ENCODE results near the gene SF3A1. TPM values are rescaled to one million over a fixed set of nuclear protein-coding genes. Genes with fewer than 3 reads are reported as not detected.

SF3A1 gene
- total RNA-seq, 1 experiment from 2014 or later, result 33.9 TPM

GRCh38 chr22:30386608-30386959 is 29.9 kb upstream of the SF3A1 start:
- no peak for DNase-seq (ENCODE audit: low read depth)

GRCh38 chr22:30385942-30386341 is 29.2 kb upstream of the SF3A1 start:
- DNase-seq (ENCODE audit: low read depth), result no peak

DNA sequence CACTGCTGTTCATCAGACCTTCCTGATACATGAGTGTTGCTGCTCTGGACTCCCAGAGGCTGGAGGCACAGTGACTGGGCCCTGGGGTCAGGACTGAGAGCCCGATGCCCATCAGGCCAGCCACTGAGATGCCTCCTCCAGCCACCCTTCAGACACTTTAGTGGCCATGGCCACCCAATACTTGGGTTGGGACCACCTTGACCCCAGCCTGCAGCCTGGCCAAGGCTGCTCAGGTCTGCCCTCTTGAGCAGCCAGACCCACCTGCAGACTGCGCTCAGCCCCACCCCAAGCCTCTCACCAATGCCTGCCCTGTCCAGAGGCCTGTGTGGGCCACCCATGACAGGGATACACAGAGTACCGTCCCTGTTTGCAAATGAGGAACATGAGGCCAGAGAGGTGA is 26.4 kb upstream of the SF3A1 start:
- no peak for DNase-seq (ENCODE audit: low read depth)

DNA sequence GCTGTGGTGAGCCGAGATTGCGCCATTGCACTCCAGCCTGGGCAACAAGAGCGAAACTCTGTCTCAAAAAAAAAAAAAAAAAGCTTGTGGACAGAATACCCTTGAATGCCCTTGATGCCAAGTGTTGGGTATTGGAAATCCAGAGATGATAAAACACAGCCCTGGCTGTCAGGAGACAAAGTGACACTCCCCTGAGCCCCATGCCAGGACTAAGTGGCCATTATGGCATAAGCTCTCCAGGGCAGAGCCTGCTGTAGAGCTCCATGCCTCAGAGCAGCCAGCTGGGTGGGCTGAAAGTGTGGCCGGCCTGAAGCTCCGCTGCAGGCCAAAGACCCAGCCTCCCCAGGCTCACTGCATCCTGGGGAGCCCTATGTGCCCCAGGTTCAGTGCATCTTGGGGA is 25.6 kb upstream of the SF3A1 start:
- DNase-seq (ENCODE audit: low read depth), result no peak

- no peak for DNase-seq (ENCODE audit: low read depth)
Measured at GRCh38 chr22:30381264-30381663, 24.6 kb upstream of the SF3A1 start.

DNA sequence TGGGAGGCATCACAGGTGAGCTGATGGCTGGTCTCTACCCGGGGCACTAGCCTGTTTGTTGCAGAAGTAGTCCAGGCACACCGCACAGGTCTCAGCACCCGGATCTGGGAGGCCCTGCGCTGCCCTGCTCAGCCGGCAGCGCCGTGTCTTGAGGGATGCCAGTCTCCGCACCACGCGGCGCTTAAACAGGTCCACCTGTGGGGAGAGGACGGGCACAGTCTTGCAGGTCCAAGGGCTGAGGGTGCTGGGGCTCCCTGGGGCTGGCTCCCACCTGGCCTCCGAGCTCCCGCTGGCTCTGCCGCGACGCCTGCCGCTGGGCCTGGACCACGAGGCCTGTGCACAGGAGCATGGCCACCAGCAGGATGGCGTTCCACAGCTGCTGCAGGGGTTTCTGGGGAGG is 23.3 kb upstream of the SF3A1 start:
- no peak for DNase-seq (ENCODE audit: low read depth)

GRCh38 chr22:30375312-30375849 is 18.7 kb upstream of the SF3A1 start:
- DNase-seq (ENCODE audit: low read depth), result no peak

DNA sequence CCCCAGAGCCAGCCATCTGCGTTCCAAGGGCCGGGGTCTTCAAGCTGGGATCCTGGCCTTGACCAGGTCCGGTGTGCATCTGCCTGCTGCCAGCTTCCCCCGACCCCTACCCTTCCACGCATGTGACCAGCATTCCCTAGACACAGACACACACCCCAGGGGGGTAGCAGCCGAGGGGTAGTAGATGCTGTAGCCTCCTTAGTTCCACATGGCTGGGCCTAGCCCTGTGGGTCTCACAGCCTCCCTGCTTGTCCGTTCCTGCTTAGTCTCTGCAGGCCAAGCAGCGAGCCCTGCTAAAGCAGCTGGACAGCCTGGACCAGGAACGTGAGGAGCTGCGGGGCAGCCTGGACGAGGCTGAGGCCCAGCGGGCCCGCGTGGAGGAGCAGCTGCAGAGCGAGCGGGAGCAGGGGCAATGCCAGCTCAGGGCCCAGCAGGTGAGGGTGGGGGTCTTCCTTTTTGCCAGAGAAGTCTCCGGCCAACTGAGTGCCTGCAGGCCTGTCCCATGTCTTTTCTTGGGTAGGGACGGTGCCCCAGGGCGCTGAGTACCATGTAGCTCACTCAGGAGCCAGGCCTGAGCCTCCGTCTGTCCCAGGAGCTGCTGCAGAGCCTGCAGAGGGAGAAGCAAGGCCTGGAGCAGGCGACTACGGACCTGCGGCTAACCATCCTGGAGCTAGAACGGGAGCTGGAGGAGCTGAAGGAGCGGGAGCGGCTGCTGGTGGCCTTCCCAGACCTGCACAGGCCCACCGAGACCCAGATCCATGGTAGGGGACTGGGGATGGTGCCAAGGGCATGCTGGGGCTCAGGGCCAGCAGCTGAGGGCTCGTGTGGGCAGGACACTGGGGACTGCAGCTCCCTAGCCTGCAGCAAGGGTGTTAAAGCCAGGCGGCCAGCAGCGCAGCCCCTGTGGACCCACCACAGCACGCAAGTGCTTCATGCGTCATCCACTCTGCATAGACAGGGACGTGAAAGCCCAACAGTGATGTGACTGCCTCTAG is 16.9 kb upstream of the SF3A1 start:
- no peak for DNase-seq (ENCODE audit: low read depth)

DNA sequence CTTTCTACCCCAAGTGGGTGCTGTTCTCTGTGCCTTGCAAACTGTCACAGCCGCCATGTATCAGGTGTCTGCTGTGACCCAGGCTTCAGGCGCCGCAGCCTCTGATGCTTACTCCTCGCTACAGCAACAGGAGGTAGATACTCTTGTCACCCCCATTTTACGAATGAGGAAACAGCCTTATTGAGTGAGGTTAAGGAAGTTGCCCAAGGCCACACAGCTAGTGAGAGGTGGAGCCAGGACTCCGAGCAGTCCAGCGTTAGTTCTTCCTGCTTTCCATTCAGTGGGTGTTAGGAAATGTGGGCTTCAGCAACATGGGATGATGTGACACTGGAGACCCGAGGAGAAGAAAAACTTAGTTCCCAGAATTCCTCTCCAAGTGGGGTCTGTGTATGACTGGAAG is 16.2 kb upstream of the SF3A1 start:
- no peak for DNase-seq (ENCODE audit: low read depth)

- DNase-seq (ENCODE audit: low read depth), result no peak
Measured at GRCh38 chr22:30371981-30372380, 15.3 kb upstream of the SF3A1 start.

DNA sequence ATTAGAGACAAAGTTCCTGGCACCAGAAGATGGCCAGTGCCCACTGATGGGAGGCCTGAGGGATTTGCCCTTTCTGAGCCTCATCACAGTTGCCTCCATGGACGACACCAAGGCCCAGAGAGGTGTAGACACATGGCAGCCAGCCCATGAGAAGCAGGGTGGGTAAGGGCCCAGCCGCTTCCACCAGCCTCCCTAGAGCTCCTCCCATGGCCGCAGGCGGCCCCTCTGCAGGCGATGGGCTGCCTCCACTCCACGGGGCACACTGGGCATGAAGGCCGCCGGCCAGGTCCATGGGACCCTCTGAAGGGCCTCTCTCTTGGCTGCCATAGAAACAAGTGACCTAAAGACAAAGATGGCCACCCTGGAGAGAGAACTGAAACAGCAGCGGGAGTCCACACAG is 14.6 kb upstream of the SF3A1 start:
- no peak for DNase-seq (ENCODE audit: low read depth)

DNA sequence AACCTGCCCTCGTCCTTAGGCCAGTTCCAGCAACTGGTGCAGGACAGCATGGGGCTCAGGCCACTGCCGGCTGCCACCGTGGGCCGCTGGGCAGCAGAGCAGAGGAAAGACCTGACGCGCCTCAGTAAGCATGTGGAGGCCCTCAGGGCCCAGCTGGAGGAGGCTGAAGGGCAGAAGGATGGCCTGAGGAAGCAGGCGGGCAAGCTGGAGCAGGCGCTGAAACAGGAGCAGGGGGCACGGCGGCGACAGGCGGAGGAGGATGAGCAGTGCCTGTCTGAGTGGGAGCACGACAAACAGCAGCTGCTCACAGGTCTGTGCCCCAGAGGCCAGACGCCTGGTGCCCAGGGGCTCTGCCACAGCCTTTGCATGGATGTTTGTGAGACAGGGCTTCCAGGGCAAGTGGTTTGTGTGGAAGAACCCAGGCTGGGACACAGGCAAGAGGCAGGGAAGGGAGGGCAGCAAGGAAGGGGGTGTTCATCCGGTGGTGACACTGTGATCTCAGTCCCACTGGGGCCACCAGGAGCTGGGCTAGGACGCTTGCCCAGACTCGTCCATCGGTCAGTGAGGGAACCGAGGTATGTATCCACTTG is 14.0 kb upstream of the SF3A1 start:
- DNase-seq (ENCODE audit: low read depth), result no peak

- DNase-seq (ENCODE audit: low read depth), result no peak
Measured at GRCh38 chr22:30368420-30368819, 11.7 kb upstream of the SF3A1 start.

- no peak for DNase-seq (ENCODE audit: low read depth)
Measured at GRCh38 chr22:30365891-30366290, 9.2 kb upstream of the SF3A1 start.

- no peak for DNase-seq (ENCODE audit: low read depth)
Measured at GRCh38 chr22:30362651-30363281, 6.1 kb upstream of the SF3A1 start.

GRCh38 chr22:30361916-30362650 is 5.4 kb upstream of the SF3A1 start:
- DNase-seq (ENCODE audit: low read depth), result no peak

GRCh38 chr22:30358541-30358940 is 1.8 kb upstream of the SF3A1 start:
- no peak for DNase-seq (ENCODE audit: low read depth)

- DNase-seq (ENCODE audit: low read depth), result no peak
Measured at GRCh38 chr22:30357650-30358215, 1.0 kb upstream of the SF3A1 start.

DNA sequence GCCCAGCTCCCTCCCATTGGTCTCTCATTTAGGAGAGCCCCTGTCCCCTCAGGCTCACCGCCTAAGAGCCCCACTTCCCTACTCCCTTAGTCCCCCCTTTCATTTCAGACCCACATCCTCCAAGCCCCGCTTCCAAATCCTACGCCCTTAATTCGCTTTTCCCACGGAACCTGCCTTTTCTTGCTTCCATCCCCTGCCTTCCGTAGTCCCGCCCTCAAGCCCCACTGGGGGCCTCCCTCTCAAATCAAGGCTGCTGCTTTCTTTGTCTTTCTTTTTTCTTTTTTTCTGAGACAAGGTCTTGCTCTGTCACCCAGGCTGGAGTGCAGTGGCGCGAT is 509 bp upstream of the SF3A1 start:
- DNase-seq (ENCODE audit: low read depth), result no peak

- no peak for DNase-seq (ENCODE audit: low read depth)
Measured at GRCh38 chr22:30354644-30355043, 2.0 kb downstream of the SF3A1 start.

- DNase-seq (ENCODE audit: low read depth), result peak; percentile 26
Measured at GRCh38 chr22:30351226-30351625, 5.5 kb downstream of the SF3A1 start.

- no peak for DNase-seq (ENCODE audit: low read depth)
Measured at GRCh38 chr22:30348809-30349208, 7.9 kb downstream of the SF3A1 start.
